Vagina (tissue), 2 donors: ENCODE data around the gene CABP1.

Experiments used
- POLR2A ChIP-seq, 2 donors: fragments of 450-650 bp; IDR thresholded peaks; one replicate each; pipeline ENCODE4 v1.6.1; 2017; ENCODE audit warnings: antibody characterized with exemption in 2 of 2, mild to moderate bottlenecking in 2 of 2, moderate library complexity in 2 of 2
- POLR2AphosphoS5 ChIP-seq, 2 donors: sonication (generic); formaldehyde crosslinking; IDR thresholded peaks; one replicate each; pipeline ENCODE4 v1.9.0; 2017; ENCODE audit warnings: antibody characterized with exemption in 2 of 2, mild to moderate bottlenecking in 2 of 2, low read depth in 1 of 2; ENCODE audit not compliant: insufficient read depth in 1 of 2
- TF ChIP-seq, protein P1 (sequence below), 3 experiments: fragments of 450-650 bp in 2 of 3; fragments of 200-600 bp in 1 of 3; sonication (generic) in 1 of 3; IDR thresholded peaks; one replicate each; pipeline ENCODE4 v1.5.1; 2017 to 2019; ENCODE audit warnings: antibody characterized with exemption in 3 of 3, mild to moderate bottlenecking in 2 of 3, moderate library complexity in 2 of 3

DNA sequence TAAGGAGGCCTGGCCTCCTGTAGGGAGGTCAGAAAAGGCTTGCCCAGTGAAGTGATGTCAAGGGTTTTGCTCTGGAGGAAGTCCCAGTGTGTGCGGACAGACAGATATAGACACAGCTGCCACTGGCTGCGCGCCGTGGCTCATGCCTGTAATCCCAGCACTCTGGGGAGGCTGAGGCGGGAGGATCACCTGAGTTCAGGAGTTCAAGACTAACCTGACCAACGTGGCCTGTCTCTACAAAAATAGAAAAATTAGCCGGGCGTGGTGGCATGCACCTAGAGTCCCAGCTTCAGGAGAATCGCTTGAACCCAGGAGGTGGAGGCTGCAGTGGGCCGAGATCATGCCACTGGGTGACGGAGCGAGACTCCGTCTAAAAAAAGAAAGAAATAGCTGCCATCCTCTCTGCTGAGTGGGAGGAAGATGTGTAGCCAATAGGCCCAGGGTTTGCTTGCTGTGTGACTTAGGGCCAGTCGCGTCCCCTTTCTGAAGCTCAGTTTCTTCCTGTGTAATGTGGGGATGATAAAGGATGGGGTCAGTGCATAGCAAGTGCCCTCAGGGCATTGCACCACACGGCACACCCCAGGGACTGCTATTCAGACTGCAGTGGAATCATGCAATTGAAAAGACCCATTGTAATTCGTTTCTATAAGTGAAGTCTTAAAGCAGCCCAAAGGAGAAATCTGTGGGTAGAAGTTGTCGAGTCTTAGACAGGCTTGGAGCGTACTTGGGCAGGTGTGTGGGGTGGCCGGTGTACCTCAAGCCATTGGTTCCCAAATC, 27.9 kb downstream of the CABP1 start:
- TF ChIP-seq, protein P1, sequence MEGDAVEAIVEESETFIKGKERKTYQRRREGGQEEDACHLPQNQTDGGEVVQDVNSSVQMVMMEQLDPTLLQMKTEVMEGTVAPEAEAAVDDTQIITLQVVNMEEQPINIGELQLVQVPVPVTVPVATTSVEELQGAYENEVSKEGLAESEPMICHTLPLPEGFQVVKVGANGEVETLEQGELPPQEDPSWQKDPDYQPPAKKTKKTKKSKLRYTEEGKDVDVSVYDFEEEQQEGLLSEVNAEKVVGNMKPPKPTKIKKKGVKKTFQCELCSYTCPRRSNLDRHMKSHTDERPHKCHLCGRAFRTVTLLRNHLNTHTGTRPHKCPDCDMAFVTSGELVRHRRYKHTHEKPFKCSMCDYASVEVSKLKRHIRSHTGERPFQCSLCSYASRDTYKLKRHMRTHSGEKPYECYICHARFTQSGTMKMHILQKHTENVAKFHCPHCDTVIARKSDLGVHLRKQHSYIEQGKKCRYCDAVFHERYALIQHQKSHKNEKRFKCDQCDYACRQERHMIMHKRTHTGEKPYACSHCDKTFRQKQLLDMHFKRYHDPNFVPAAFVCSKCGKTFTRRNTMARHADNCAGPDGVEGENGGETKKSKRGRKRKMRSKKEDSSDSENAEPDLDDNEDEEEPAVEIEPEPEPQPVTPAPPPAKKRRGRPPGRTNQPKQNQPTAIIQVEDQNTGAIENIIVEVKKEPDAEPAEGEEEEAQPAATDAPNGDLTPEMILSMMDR (IDR thresholded peaks at IDR 0.05) = no peak
- TF ChIP-seq POLR2A (IDR thresholded peaks at IDR 0.05) (no peak), POLR2AphosphoS5 (IDR thresholded peaks at IDR 0.05; ENCODE audit: insufficient read depth in 1 of 2, low read depth in 1 of 2) (no peak)
